ENCODE measurements around the gene IGF1. TPM values are rescaled to one million over a fixed set of nuclear protein-coding genes. Genes with fewer than 3 reads are reported as not detected.

Gene IGF1
- total RNA-seq, 1 experiment from 2014 or later = 0.42 TPM

- H3K36me3 ChIP-seq (ENCODE audit: control insufficient read depth in 1 of 2, insufficient read depth in 2 of 2, low read length in 2 of 2) = no peaks in the 10 kb centered on the region
- H2AFZ ChIP-seq (ENCODE audit: low read depth, low read length, poor library complexity, severe bottlenecking) = no peak overlapping the region
- no peaks in the 10 kb centered on the region for H4K20me1 ChIP-seq (ENCODE audit: insufficient read depth)
- TF ChIP-seq ATF3 (IDR thresholded peaks at IDR 0.05) (no peak), FOSL1 (IDR thresholded peaks at IDR 0.05; ENCODE audit: low read depth) (no peak), JUND (IDR thresholded peaks at IDR 0.05) (no peak), CBX3 (IDR thresholded peaks at IDR 0.05; ENCODE audit: low read depth) (no peak), EGR1 (IDR thresholded peaks at IDR 0.05; ENCODE audit: low read depth) (no peak), CEBPB (IDR thresholded peaks at IDR 0.05; ENCODE audit: low read depth) (no peak), ZBTB33 (IDR thresholded peaks at IDR 0.05; ENCODE audit: extremely low read depth, insufficient replicate concordance, low read length) (no peak), RAD21 (IDR thresholded peaks at IDR 0.05; ENCODE audit: low read depth) (no peak), ZNF274 (IDR thresholded peaks at IDR 0.05; ENCODE audit: low read depth, low read length) (no peak), ZFX (IDR thresholded peaks at IDR 0.05) (no peak), SIN3A (IDR thresholded peaks at IDR 0.05; ENCODE audit: low read depth) (no peak), MAX (IDR thresholded peaks at IDR 0.05) (no peak)
- RAD21 ChIA-PET (ENCODE audit: low non-redundant PET in 1 of 2, low total read pairs in 2 of 2, uncharacterized antibody in 2 of 2, unreplicated experiment in 2 of 2) = no interaction called here
- no peaks in the 10 kb centered on the region for H3K4me1 ChIP-seq (ENCODE audit: control insufficient read depth in 1 of 2, insufficient read depth in 2 of 2, low read length in 2 of 2)
- ATAC-seq (no peak), DNase-seq (ENCODE audit: low read depth, low spot score) (no peak)
- POLR2A ChIA-PET = no interaction called here
- H3K9ac ChIP-seq (ENCODE audit: low read length) = no peak overlapping the region
- no peaks in the 10 kb centered on the region for H3K9me2 ChIP-seq (ENCODE audit: insufficient read depth)
- no TSS peak for BruUV-seq (replicated peaks)
- intact Hi-C loops (cut with micrococcal nuclease) = no loop called here
- H3K79me2 ChIP-seq (ENCODE audit: insufficient read depth, low read length) = no peaks in the 10 kb centered on the region
- no peaks in the 10 kb centered on the region for H3K27me3 ChIP-seq (ENCODE audit: insufficient read depth, low read length)
- no peaks in the 10 kb centered on the region for H3K9me3 ChIP-seq (ENCODE audit: control insufficient read depth in 1 of 2, insufficient read depth in 1 of 2, low read depth in 1 of 2, low read length in 2 of 2)
- H3K4me3 ChIP-seq (replicated peaks in 1 of 2; ENCODE audit: low read depth in 1 of 2, low read length in 2 of 2) = no peak overlapping the region
- no peak overlapping the region for H3K4me2 ChIP-seq (ENCODE audit: low read length)
- H3K27ac ChIP-seq (ENCODE audit: low read depth, low read length) = no peak overlapping the region
- CTCF ChIA-PET = no interaction called here
Measured at GRCh38 chr12:102351322-102351721, 129.0 kb downstream of the IGF1 start.
